DLD1 (cell line): ENCODE measurements around the gene REPS1.

ENCODE experiments used
- in situ Hi-C: cut with HindIII; loops from 2 replicates; pipeline ENCODE4 v1.10.0; 2017; ENCODE audit warnings: low sequenced_read_pairs

REPS1 gene

GRCh38 chr6:138864343-138864890 lies 123.6 kb downstream of the REPS1 start:
- in situ Hi-C loops, result no loop called here

- in situ Hi-C loops, result no loop called here
Measured at GRCh38 chr6:138863321-138863720, 124.7 kb downstream of the REPS1 start.

- in situ Hi-C loops, result no loop called here
Measured at GRCh38 chr6:138862456-138862855, 125.6 kb downstream of the REPS1 start.

- in situ Hi-C loops, result no loop called here
Measured at GRCh38 chr6:138857775-138858174, 130.3 kb downstream of the REPS1 start.

GRCh38 chr6:138856654-138857053 lies 131.4 kb downstream of the REPS1 start:
- in situ Hi-C loops, result no loop called here
